ENCODE results near the gene UROS. TPM values are rescaled to one million over a fixed set of nuclear protein-coding genes. Genes with fewer than 3 reads are reported as not detected.
A peak's percentile ranks its signal among the peaks of the same experiment; 100 is the strongest.

Gene UROS
- 10 to 100 TPM; 57.6 to 81.7 (median 68.5) TPM for total RNA-seq
- polyA plus RNA-seq = 86.1 TPM
- long read RNA-seq, donor 1, transcript UROS-204 (10 exons, 1,342 nt) = major isoform, 90 of 126 reads
- long read RNA-seq, donor 1, partial matches to known transcripts = 12 of 126 reads
- long read RNA-seq, donor 1, other reads (novel, unspliced or antisense) = 24 of 126 reads
- long read RNA-seq, donor 2, transcript UROS-204 (10 exons, 1,342 nt) = major isoform, 53 of 76 reads
- long read RNA-seq, donor 2, partial matches to known transcripts = 4 of 76 reads
- long read RNA-seq, donor 2, other reads (novel, unspliced or antisense) = 18 of 76 reads
- long read RNA-seq, donor 3, transcript UROS-204 (10 exons, 1,342 nt) = major isoform, 241 of 326 reads
- long read RNA-seq, donor 3, partial matches to known transcripts = 24 of 326 reads
- long read RNA-seq, donor 3, other reads (novel, unspliced or antisense) = 58 of 326 reads
- long read RNA-seq, donor 4, transcript UROS-204 (10 exons, 1,342 nt) = major isoform, 44 of 58 reads
- long read RNA-seq, donor 4, partial matches to known transcripts = 0 of 58 reads
- long read RNA-seq, donor 4, other reads (novel, unspliced or antisense) = 12 of 58 reads

- peak; percentile 94 for ATAC-seq
- H3K4me1 ChIP-seq (ENCODE audit: control insufficient read depth, insufficient read depth, low read length) = peaks cover 6% of the 10 kb centered on the region
- under 1% methylated on average over 74 of the region's 74 CpGs for WGBS
- DNase-seq = peak; percentile 94 to 97 (median 96)
- no peaks in the 10 kb centered on the region for H3K27me3 ChIP-seq (ENCODE audit: control insufficient read depth, insufficient read depth)
- intact Hi-C loops (cut with DNase I) = no loop called here
- H3K4me3 ChIP-seq (ENCODE audit: low read length) = peak within 1 kb of the TSS; percentile 84
- H3K9me3 ChIP-seq (ENCODE audit: control insufficient read depth, low read length) = no peaks in the 10 kb centered on the region
- peak within 1 kb of the TSS; percentile 82 for H3K27ac ChIP-seq (ENCODE audit: low read length)
Observed at GRCh38 chr10:125822878-125823662, at the start of gene UROS, which contains the start of gene BCCIP. UROS (minus strand) TSS chr10:125823258; CDS start chr10:125816499, 6,759 bp downstream. BCCIP (plus strand) TSS chr10:125823546; CDS start chr10:125823558, 12 bp downstream.

DNA sequence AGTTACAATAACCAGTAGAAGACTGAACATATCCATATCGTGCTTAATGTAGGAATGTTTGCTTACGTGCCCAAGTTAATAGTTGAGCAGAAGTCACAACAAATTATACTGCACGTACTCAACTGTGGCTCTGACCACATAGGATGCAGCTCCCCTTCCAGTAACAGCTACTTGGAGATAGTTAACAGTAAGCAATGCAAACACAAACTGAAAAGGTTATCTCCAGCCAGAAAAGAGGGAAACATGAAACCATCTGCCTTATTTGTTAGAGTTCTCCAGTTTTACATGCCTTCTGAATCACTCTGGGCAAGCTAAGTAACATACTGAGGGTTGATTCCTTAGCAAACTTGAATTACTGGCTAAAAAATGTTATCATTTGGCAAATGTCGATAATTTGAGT is 48.3 kb upstream of the UROS start:
- DNase-seq (no peak), ATAC-seq (no peak)
- no peaks in the 10 kb centered on the region for H3K9me3 ChIP-seq (ENCODE audit: control insufficient read depth, low read length)
- no peaks in the 10 kb centered on the region for H3K27me3 ChIP-seq (ENCODE audit: control insufficient read depth, insufficient read depth)
- H3K4me1 ChIP-seq (ENCODE audit: control insufficient read depth, insufficient read depth, low read length) = no peaks in the 10 kb centered on the region
- intact Hi-C loops (cut with DNase I) = no loop called here
- H3K4me3 ChIP-seq (ENCODE audit: low read length) = no peak overlapping the region
- WGBS = 70% methylated on average over 4 of the region's 4 CpGs
- H3K27ac ChIP-seq (ENCODE audit: low read length) = no peak overlapping the region

DNA sequence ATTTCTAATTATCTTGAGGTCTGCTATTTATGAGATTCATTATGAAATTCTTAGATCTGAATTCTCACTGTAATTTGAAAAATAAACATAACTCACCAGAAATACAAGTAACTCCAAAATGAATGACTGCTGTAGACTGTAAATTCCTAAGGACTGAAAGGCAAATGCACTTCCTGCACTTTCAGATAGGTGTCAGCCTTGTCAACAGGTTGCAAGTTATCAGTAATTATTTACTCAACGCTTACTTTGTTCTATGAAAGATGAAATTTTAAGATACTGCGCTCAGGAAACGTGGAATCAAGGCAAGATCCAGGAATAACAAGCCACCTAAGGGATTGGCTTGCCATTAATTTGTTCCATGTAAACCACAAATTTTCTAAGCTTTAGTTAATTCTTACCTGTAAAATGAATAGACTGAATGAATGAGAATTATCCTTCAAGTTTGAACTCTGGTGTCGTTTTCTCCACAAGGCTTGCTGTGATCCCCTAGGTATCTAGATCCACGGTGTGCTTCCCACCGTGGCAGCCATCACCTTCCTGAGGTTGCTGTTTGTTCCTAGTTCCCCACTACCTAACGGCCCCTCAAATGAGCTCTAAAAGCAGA is 45.4 kb upstream of the UROS start:
- no peak for DNase-seq
- H3K27ac ChIP-seq (ENCODE audit: low read length) = no peak overlapping the region
- WGBS = 58% methylated on average over 7 of the region's 7 CpGs
- no peak overlapping the region for H3K4me3 ChIP-seq (ENCODE audit: low read length)
- no peak for ATAC-seq
- H3K4me1 ChIP-seq (ENCODE audit: control insufficient read depth, insufficient read depth, low read length) = no peaks in the 10 kb centered on the region
- H3K9me3 ChIP-seq (ENCODE audit: control insufficient read depth, low read length) = no peaks in the 10 kb centered on the region
- H3K27me3 ChIP-seq (ENCODE audit: control insufficient read depth, insufficient read depth) = no peaks in the 10 kb centered on the region
- intact Hi-C loops (cut with DNase I) = loop anchor here in 1 of 4 donors (5.0 kb wide), 1 partner anchor 104 kb away; no protein-coding TSS in a partner anchor

- Histone ChIP-seq H3K4me3 (ENCODE audit: low read length) (no peak overlapping the region), H3K9me3 (ENCODE audit: control insufficient read depth, low read length) (no peaks in the 10 kb centered on the region), H3K27ac (ENCODE audit: low read length) (no peak overlapping the region), H3K4me1 (ENCODE audit: control insufficient read depth, insufficient read depth, low read length) (no peaks in the 10 kb centered on the region), H3K27me3 (ENCODE audit: control insufficient read depth, insufficient read depth) (no peaks in the 10 kb centered on the region)
- DNase-seq (no peak), ATAC-seq (peak; percentile 25 to 47)
- intact Hi-C loops (cut with DNase I) = loop anchor here in 1 of 4 donors (5.0 kb wide), 1 partner anchor 106 kb away; no protein-coding TSS in a partner anchor
- WGBS = 98% methylated on average over 7 of the region's 7 CpGs
Observed at GRCh38 chr10:125866421-125867029, 43.5 kb upstream of the UROS start.

- Histone ChIP-seq H3K27ac (ENCODE audit: low read length) (no peak overlapping the region), H3K4me3 (ENCODE audit: low read length) (no peak overlapping the region), H3K4me1 (ENCODE audit: control insufficient read depth, insufficient read depth, low read length) (no peaks in the 10 kb centered on the region), H3K27me3 (ENCODE audit: control insufficient read depth, insufficient read depth) (no peaks in the 10 kb centered on the region), H3K9me3 (ENCODE audit: control insufficient read depth, low read length) (no peaks in the 10 kb centered on the region)
- no peak for ATAC-seq
- intact Hi-C loops (cut with DNase I) = loop anchor here in 1 of 4 donors (5.0 kb wide), 1 partner anchor 107 kb away; no protein-coding TSS in a partner anchor
- WGBS = 84% methylated on average over 3 of the region's 3 CpGs
- no peak for DNase-seq
Observed at GRCh38 chr10:125865120-125865519, 42.1 kb upstream of the UROS start.

- Histone ChIP-seq H3K9me3 (ENCODE audit: control insufficient read depth, low read length) (no peaks in the 10 kb centered on the region), H3K27me3 (ENCODE audit: control insufficient read depth, insufficient read depth) (no peaks in the 10 kb centered on the region), H3K4me1 (ENCODE audit: control insufficient read depth, insufficient read depth, low read length) (no peaks in the 10 kb centered on the region), H3K4me3 (ENCODE audit: low read length) (no peak overlapping the region), H3K27ac (ENCODE audit: low read length) (no peak overlapping the region)
- DNase-seq = no peak
- ATAC-seq = no peak
- 88% methylated on average over 4 of the region's 4 CpGs for WGBS
- intact Hi-C loops (cut with DNase I) = no loop called here
Observed at GRCh38 chr10:125859128-125859817, 36.2 kb upstream of the UROS start.

- Histone ChIP-seq H3K4me1 (ENCODE audit: control insufficient read depth, insufficient read depth, low read length) (no peaks in the 10 kb centered on the region), H3K27ac (ENCODE audit: low read length) (no peak overlapping the region), H3K4me3 (ENCODE audit: low read length) (no peak overlapping the region), H3K27me3 (ENCODE audit: control insufficient read depth, insufficient read depth) (no peaks in the 10 kb centered on the region), H3K9me3 (ENCODE audit: control insufficient read depth, low read length) (no peaks in the 10 kb centered on the region)
- ATAC-seq (no peak), DNase-seq (no peak)
- intact Hi-C loops (cut with DNase I) = no loop called here
- 85% methylated on average over 2 of the region's 2 CpGs for WGBS
Observed at GRCh38 chr10:125857185-125857760, 34.2 kb upstream of the UROS start.

DNA sequence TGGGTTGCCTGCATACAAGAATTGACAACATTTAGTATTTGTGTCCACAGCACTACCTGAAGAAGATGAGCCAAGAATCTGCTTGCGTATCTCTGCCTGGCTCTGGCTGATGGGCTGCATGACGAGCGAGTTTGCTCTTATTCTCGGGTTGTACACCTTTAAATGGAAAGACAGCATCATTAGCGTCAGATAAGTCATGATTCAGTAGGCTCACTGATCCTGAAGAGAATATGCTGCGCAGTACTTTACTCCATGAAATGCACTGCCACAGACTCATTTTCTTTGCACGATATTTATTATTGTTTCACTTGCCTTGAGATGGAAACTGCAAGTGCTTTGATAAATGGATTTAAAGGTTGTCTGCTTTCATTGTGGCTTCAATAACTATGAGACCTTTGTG is 29.4 kb upstream of the UROS start:
- DNase-seq = no peak
- WGBS = 93% methylated on average over 7 of the region's 7 CpGs
- Histone ChIP-seq H3K27ac (ENCODE audit: low read length) (no peak overlapping the region), H3K4me3 (ENCODE audit: low read length) (no peak overlapping the region), H3K27me3 (ENCODE audit: control insufficient read depth, insufficient read depth) (no peaks in the 10 kb centered on the region), H3K4me1 (ENCODE audit: control insufficient read depth, insufficient read depth, low read length) (no peaks in the 10 kb centered on the region), H3K9me3 (ENCODE audit: control insufficient read depth, low read length) (no peaks in the 10 kb centered on the region)
- no peak for ATAC-seq
- intact Hi-C loops (cut with DNase I) = no loop called here

DNA sequence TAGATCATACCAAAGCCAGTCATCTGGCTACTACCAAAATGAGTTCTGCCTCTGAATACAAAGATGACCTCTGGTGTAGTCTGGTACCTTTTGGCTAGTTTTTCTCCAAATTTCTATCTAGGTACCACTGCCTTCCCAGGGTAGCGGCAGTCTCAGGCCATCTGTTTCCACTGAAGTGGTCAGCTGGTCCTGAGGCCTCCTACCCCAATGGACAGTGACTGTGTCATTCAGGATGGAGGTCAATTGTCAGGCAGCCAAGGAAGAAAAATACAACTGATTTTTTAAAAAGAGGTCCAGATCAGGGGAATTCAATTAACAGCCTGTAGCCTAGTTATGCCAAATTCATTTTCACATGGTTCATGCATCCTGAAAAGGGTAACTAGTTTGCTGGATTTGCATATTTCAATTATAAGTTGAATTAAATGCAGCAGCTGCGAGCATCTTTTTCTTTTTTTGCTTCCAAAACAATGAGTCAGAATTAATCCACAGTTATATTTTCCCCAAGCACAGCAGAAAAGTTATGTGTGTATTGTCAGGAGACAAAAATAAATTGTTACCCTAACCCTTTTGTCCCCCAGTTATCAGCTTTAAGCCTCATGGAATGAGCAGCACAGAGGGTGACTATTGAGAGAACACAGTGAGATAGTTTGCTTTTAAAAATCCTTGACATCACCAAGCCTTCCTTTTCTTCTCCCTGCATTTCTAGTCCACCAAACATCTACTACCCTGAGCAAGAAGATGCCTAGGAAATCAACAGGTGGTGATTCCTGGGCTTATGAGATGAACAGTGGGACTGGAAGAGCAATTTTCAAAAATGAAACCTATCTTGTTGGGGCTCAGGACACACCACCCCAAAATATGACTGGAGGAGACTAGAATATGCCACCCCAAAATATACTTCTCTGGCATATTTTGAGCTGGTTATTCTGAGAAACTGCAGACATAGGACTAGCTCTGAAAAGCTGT is 28.0 kb upstream of the UROS start:
- Histone ChIP-seq H3K4me3 (ENCODE audit: low read length) (no peak overlapping the region), H3K9me3 (ENCODE audit: control insufficient read depth, low read length) (no peaks in the 10 kb centered on the region), H3K27me3 (ENCODE audit: control insufficient read depth, insufficient read depth) (no peaks in the 10 kb centered on the region), H3K4me1 (ENCODE audit: control insufficient read depth, insufficient read depth, low read length) (no peaks in the 10 kb centered on the region), H3K27ac (ENCODE audit: low read length) (peak overlapping the region; percentile 51)
- ATAC-seq = no peak
- no peak for DNase-seq
- WGBS = 87% methylated on average over 2 of the region's 2 CpGs
- intact Hi-C loops (cut with DNase I) = no loop called here

Measured in right cardiac atrium (tissue), 5 donors.